ENCODE results near the gene ABCD3.
"Not testable (repeated sequence)": the region's sequence is repeated elsewhere in the genome, so short reads cannot be mapped to it uniquely, and the experiment has no call there.

ABCD3 gene

GRCh38 chr1:94425821-94426484 is 7.8 kb downstream of the ABCD3 start:
- ChIA-PET CTCF (interaction anchor here (0.7 to 1.3 kb wide), 2 partner anchors 8 to 177 kb away, joined by 3 to 4 read pairs; no protein-coding TSS in a partner anchor), POLR2A (no interaction called here)
- no peak for TF ChIP-seq CTCF (IDR thresholded peaks at IDR 0.05; ENCODE audit: control extremely low read depth, extremely low read depth, low read depth, missing control alignments)
- no peak for DNase-seq (ENCODE audit: extremely low spot score)

- DNase-seq (ENCODE audit: extremely low spot score); POLR2A ChIA-PET: not testable (repeated sequence)
- CTCF ChIA-PET: interaction anchor here (0.7 to 1.3 kb wide), 2 partner anchors 9 to 177 kb away, joined by 3 to 4 read pairs; no protein-coding TSS in a partner anchor
These were observed 8.3 kb downstream of the ABCD3 start for GRCh38 chr1:94426485-94426870.

- CTCF ChIA-PET: no interaction called here
- POLR2A ChIA-PET: no interaction called here
- TF ChIP-seq CTCF (IDR thresholded peaks at IDR 0.05; ENCODE audit: control extremely low read depth, extremely low read depth, low read depth, missing control alignments): no peak
- DNase-seq (ENCODE audit: extremely low spot score): no peak
These were observed 10.3 kb downstream of the ABCD3 start for GRCh38 chr1:94428441-94428840.

GRCh38 chr1:94428927-94429528 is 10.8 kb downstream of the ABCD3 start:
- POLR2A ChIA-PET; DNase-seq (ENCODE audit: extremely low spot score); CTCF ChIA-PET: not testable (repeated sequence)

GRCh38 chr1:94430066-94430465 is 11.9 kb downstream of the ABCD3 start:
- POLR2A ChIA-PET; DNase-seq (ENCODE audit: extremely low spot score); CTCF ChIA-PET: not testable (repeated sequence)

- CTCF ChIA-PET: no interaction called here
- no peak for TF ChIP-seq CTCF (IDR thresholded peaks at IDR 0.05; ENCODE audit: control extremely low read depth, extremely low read depth, low read depth, missing control alignments)
- no peak for DNase-seq (ENCODE audit: extremely low spot score)
- POLR2A ChIA-PET: no interaction called here
These were observed 15.7 kb downstream of the ABCD3 start for GRCh38 chr1:94433866-94434265.

GRCh38 chr1:94434365-94435045 is 16.3 kb downstream of the ABCD3 start:
- TF ChIP-seq CTCF (IDR thresholded peaks at IDR 0.05; ENCODE audit: control extremely low read depth, extremely low read depth, low read depth, missing control alignments): no peak
- CTCF ChIA-PET: no interaction called here
- no peak for DNase-seq (ENCODE audit: extremely low spot score)
- POLR2A ChIA-PET: no interaction called here

GRCh38 chr1:94438692-94439276 is 20.6 kb downstream of the ABCD3 start:
- DNase-seq (ENCODE audit: extremely low spot score): no peak
- ChIA-PET POLR2A (no interaction called here), CTCF (interaction anchor here (1.5 kb wide), 1 partner anchor 25 kb away, joined by 3 read pairs; no protein-coding TSS in a partner anchor)
- no peak for TF ChIP-seq CTCF (IDR thresholded peaks at IDR 0.05; ENCODE audit: control extremely low read depth, extremely low read depth, low read depth, missing control alignments)
